ENCODE data around the gene SLC12A7. TPM values are rescaled to one million over a fixed set of nuclear protein-coding genes. Genes with fewer than 3 reads are reported as not detected.

SLC12A7 gene
- total RNA-seq, 4 donors from 2014 or later, result 4.6 to 49.8 (median 15.8) TPM

- TF ChIP-seq CTCF (IDR thresholded peaks at IDR 0.05) (no peak), POLR2A (IDR thresholded peaks at IDR 0.05) (no peak)
- intact Hi-C loops (cut with DNase I; ENCODE audit: low total_unique reads), result no loop called here
- no peaks in the 10 kb centered on the region for H3K36me3 ChIP-seq
These were observed 33.0 kb upstream of the SLC12A7 start for GRCh38 chr5:1144638-1145396.

GRCh38 chr5:1144089-1144488 is 32.2 kb upstream of the SLC12A7 start:
- H3K4me1 ChIP-seq, result no peaks in the 10 kb centered on the region
- no peaks in the 10 kb centered on the region for H3K9me3 ChIP-seq
- TF ChIP-seq POLR2A (IDR thresholded peaks at IDR 0.05), result no peak
- intact Hi-C loops (cut with DNase I; ENCODE audit: low total_unique reads), result no loop called here
- H3K27ac ChIP-seq, result no peak overlapping the region
- DNase-seq, result no peak
- no peaks in the 10 kb centered on the region for H3K27me3 ChIP-seq
- no peaks in the 10 kb centered on the region for H3K36me3 ChIP-seq
- H3K4me3 ChIP-seq, result no peak overlapping the region

More at GRCh38 chr5:1144638-1145396, 33.0 kb upstream of the SLC12A7 start:
- no peaks in the 10 kb centered on the region for H3K9me3 ChIP-seq
- no peak overlapping the region for H3K27ac ChIP-seq
- DNase-seq, result no peak
- no peaks in the 10 kb centered on the region for H3K4me1 ChIP-seq
- H3K27me3 ChIP-seq, result no peaks in the 10 kb centered on the region
- H3K4me3 ChIP-seq, result no peak overlapping the region

- Histone ChIP-seq H3K27me3 (no peaks in the 10 kb centered on the region), H3K27ac (no peak overlapping the region), H3K36me3 (no peaks in the 10 kb centered on the region), H3K9me3 (no peaks in the 10 kb centered on the region), H3K4me1 (no peaks in the 10 kb centered on the region), H3K4me3 (no peak overlapping the region)
- intact Hi-C loops (cut with DNase I; ENCODE audit: low total_unique reads), result no loop called here
- TF ChIP-seq POLR2A (IDR thresholded peaks at IDR 0.05), result no peak
- TF ChIP-seq CTCF (IDR thresholded peaks at IDR 0.05), result no peak
- no peak for DNase-seq
These were observed 31.7 kb upstream of the SLC12A7 start for GRCh38 chr5:1143670-1143951.

GRCh38 chr5:1142886-1143669 is 31.2 kb upstream of the SLC12A7 start:
- intact Hi-C loops (cut with DNase I; ENCODE audit: low total_unique reads), result no loop called here
- TF ChIP-seq POLR2A (IDR thresholded peaks at IDR 0.05) (no peak), CTCF (IDR thresholded peaks at IDR 0.05) (no peak)
- no peaks in the 10 kb centered on the region for H3K36me3 ChIP-seq

GRCh38 chr5:1141834-1142233 is 30.0 kb upstream of the SLC12A7 start:
- Histone ChIP-seq H3K27me3 (no peaks in the 10 kb centered on the region), H3K36me3 (no peaks in the 10 kb centered on the region), H3K9me3 (no peaks in the 10 kb centered on the region), H3K4me3 (no peak overlapping the region), H3K4me1 (no peaks in the 10 kb centered on the region), H3K27ac (no peak overlapping the region)
- intact Hi-C loops (cut with DNase I; ENCODE audit: low total_unique reads), result no loop called here
- DNase-seq, result no peak
- TF ChIP-seq CTCF (IDR thresholded peaks at IDR 0.05) (no peak), POLR2A (IDR thresholded peaks at IDR 0.05) (no peak)

More at GRCh38 chr5:1142886-1143669, 31.2 kb upstream of the SLC12A7 start:
- Histone ChIP-seq H3K4me3 (no peak overlapping the region), H3K4me1 (no peaks in the 10 kb centered on the region), H3K27me3 (no peaks in the 10 kb centered on the region), H3K9me3 (no peaks in the 10 kb centered on the region), H3K27ac (no peak overlapping the region)
- no peak for DNase-seq
